Panc1 (cell line): ENCODE data around the gene MED25. TPM values are rescaled to one million over a fixed set of nuclear protein-coding genes. Genes with fewer than 3 reads are reported as not detected.

ENCODE experiments used
- ATAC-seq: fragments of 200-7000 bp; cut with Tn5 transposase; 2 replicates; pipeline ENCODE4 v1.9.1; 2020; ENCODE audit warnings: mild to moderate bottlenecking, moderate library complexity
- BruUV-seq: library from RNA; stranded (reverse); fragments of 400-500 nt; replicated peaks from 2 replicates; lab custom pipeline; 2021; lab: Mats Ljungman, UMichigan
- CTCF ChIA-PET: fragments of 300-600 bp; sonication (Branson Sonifier 250); formaldehyde crosslinking; loops from one replicate; lab custom pipeline; 2022; ENCODE audit warnings: antibody characterized with exemption; lab: Charles Lee
- POLR2A ChIA-PET: fragments of 300-600 bp; sonication (Branson Sonifier 250); formaldehyde crosslinking; loops from one replicate; lab custom pipeline; 2022; ENCODE audit warnings: antibody characterized with exemption; lab: Charles Lee
- DNase-seq: peaks from one replicate; pipeline ENCODE4 v3.0.0-alpha.2; 2010; ENCODE audit warnings: low read depth, low spot score
- H3K27ac ChIP-seq: 2 replicates; pipeline ENCODE4 v1.5.1; 2011; ENCODE audit warnings: mild to moderate bottlenecking, low read length, inconsistent platforms
- H3K27me3 ChIP-seq: fragments of 200-500 bp; sonication (Bioruptor generic); 2 replicates; pipeline ENCODE4 v1.6.0; 2014; ENCODE audit warnings: low read length, inconsistent platforms; ENCODE audit not compliant: control insufficient read depth, insufficient read depth
- H3K36me3 ChIP-seq: fragments of 200-500 bp; sonication (Bioruptor generic); 2 replicates; pipeline ENCODE4 v1.5.1; 2014; ENCODE audit warnings: inconsistent platforms, mild to moderate bottlenecking, low read length, moderate library complexity; ENCODE audit not compliant: control insufficient read depth, insufficient read depth
- H3K4me1 ChIP-seq: 2 replicates; pipeline ENCODE4 v1.5.1; 2011; ENCODE audit warnings: inconsistent platforms, mild to moderate bottlenecking, low read length, moderate library complexity; ENCODE audit not compliant: control insufficient read depth, insufficient read depth
- H3K4me3 ChIP-seq, 2 experiments: 2 replicates each; pipeline ENCODE4 v1.5.1; 2011 to 2012; ENCODE audit warnings: low read depth in 2 of 2, low read length in 2 of 2, mild to moderate bottlenecking in 2 of 2, inconsistent platforms in 1 of 2, moderate library complexity in 1 of 2
- H3K9me3 ChIP-seq: fragments of 200-500 bp; sonication (Bioruptor generic); 2 replicates; pipeline ENCODE4 v1.5.1; 2014; ENCODE audit warnings: low read depth, mild to moderate bottlenecking, inconsistent platforms, low read length, moderate library complexity; ENCODE audit not compliant: control insufficient read depth, insufficient read depth
- POLR2AphosphoS5 ChIP-seq: IDR thresholded peaks from 2 replicates; pipeline ENCODE4 v1.6.1; 2012; ENCODE audit warnings: mild to moderate bottlenecking, low read depth, low read length, moderate library complexity
- TCF7L2 ChIP-seq: IDR thresholded peaks from 2 replicates; pipeline ENCODE4 v1.6.1; 2011; ENCODE audit warnings: mild to moderate bottlenecking, low read depth, low read length, inconsistent platforms
- in situ Hi-C: cut with HindIII; loops from 2 replicates; pipeline ENCODE4 v1.10.0; 2016; ENCODE audit warnings: low sequenced_read_pairs, low pct_unique_long_range_greater_than_20kb
- intact Hi-C: fragments of 100-400 bp; cut with micrococcal nuclease; formaldehyde crosslinking; loops from one replicate; pipeline ENCODE4 v1.10.0; 2022; ENCODE audit not compliant: unreplicated experiment
- total RNA-seq: library from RNA; stranded (reverse); gene quantifications from one replicate; pipeline ENCODE4 v1.2.1, GENCODE V29; 2021; ENCODE audit not compliant: unreplicated experiment
- TF ChIP-seq, protein P1 (sequence below): fragments of 450-650 bp; IDR thresholded peaks from 2 replicates; pipeline ENCODE4 v1.5.1; 2017; ENCODE audit warnings: mild to moderate bottlenecking
- TF ChIP-seq, protein P2 (sequence below), 2 experiments: IDR thresholded peaks; 2 replicates each; pipeline ENCODE4 v1.6.1; 2011 to 2012; ENCODE audit warnings: low read depth in 2 of 2, control low read depth in 1 of 2, low read length in 1 of 2, mild to moderate bottlenecking in 1 of 2, moderate library complexity in 1 of 2; ENCODE audit not compliant: insufficient read depth in 1 of 2

MED25 gene
- total RNA-seq, 1 experiment from 2014 or later, result 52.4 TPM

DNA sequence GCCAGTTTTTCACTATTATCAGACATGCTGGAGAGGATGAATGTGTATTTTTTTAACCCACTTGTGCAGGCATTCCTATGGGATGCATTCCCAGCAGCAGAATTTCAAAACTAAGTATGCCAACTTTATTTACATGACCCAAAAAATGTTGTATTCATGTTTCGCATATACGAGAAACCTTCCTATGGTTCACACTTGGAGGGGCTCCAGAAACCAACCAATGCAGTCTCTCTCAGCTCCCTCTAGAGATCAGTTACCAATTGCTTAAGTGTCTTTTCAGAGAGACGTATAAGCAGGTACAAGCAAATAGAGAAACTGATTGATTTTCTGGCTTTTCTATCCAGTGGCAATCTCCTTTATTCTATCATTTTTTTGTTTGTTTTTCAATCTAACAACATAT is 27.3 kb downstream of the MED25 start:
- DNase-seq (no peak), ATAC-seq (no peak)
- POLR2A ChIA-PET, result interaction anchor here (0.6 kb wide), 1 partner anchor 27 kb away, joined by 5 read pairs; no protein-coding TSS in a partner anchor
- TF ChIP-seq, protein P1, sequence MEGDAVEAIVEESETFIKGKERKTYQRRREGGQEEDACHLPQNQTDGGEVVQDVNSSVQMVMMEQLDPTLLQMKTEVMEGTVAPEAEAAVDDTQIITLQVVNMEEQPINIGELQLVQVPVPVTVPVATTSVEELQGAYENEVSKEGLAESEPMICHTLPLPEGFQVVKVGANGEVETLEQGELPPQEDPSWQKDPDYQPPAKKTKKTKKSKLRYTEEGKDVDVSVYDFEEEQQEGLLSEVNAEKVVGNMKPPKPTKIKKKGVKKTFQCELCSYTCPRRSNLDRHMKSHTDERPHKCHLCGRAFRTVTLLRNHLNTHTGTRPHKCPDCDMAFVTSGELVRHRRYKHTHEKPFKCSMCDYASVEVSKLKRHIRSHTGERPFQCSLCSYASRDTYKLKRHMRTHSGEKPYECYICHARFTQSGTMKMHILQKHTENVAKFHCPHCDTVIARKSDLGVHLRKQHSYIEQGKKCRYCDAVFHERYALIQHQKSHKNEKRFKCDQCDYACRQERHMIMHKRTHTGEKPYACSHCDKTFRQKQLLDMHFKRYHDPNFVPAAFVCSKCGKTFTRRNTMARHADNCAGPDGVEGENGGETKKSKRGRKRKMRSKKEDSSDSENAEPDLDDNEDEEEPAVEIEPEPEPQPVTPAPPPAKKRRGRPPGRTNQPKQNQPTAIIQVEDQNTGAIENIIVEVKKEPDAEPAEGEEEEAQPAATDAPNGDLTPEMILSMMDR, result no peak
- TF ChIP-seq POLR2AphosphoS5 (no peak), TCF7L2 (no peak)
- TF ChIP-seq, protein P2, sequence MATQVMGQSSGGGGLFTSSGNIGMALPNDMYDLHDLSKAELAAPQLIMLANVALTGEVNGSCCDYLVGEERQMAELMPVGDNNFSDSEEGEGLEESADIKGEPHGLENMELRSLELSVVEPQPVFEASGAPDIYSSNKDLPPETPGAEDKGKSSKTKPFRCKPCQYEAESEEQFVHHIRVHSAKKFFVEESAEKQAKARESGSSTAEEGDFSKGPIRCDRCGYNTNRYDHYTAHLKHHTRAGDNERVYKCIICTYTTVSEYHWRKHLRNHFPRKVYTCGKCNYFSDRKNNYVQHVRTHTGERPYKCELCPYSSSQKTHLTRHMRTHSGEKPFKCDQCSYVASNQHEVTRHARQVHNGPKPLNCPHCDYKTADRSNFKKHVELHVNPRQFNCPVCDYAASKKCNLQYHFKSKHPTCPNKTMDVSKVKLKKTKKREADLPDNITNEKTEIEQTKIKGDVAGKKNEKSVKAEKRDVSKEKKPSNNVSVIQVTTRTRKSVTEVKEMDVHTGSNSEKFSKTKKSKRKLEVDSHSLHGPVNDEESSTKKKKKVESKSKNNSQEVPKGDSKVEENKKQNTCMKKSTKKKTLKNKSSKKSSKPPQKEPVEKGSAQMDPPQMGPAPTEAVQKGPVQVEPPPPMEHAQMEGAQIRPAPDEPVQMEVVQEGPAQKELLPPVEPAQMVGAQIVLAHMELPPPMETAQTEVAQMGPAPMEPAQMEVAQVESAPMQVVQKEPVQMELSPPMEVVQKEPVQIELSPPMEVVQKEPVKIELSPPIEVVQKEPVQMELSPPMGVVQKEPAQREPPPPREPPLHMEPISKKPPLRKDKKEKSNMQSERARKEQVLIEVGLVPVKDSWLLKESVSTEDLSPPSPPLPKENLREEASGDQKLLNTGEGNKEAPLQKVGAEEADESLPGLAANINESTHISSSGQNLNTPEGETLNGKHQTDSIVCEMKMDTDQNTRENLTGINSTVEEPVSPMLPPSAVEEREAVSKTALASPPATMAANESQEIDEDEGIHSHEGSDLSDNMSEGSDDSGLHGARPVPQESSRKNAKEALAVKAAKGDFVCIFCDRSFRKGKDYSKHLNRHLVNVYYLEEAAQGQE (IDR thresholded peaks at IDR 0.05; ENCODE audit: insufficient read depth in 1 of 2, low read depth in 2 of 2, low read length in 1 of 2), result no peak
- intact Hi-C loops, result no loop called here
- CTCF ChIA-PET, result no interaction called here
- H3K36me3 ChIP-seq, result no peaks in the 10 kb centered on the region
- H3K27ac ChIP-seq, result no peak overlapping the region
- BruUV-seq, result no TSS peak
- H3K27me3 ChIP-seq, result no peaks in the 10 kb centered on the region
- no peaks in the 10 kb centered on the region; the same call in 1 of the 2 replicates for H3K4me1 ChIP-seq
- H3K4me3 ChIP-seq, result no peak overlapping the region
- no peaks in the 10 kb centered on the region for H3K9me3 ChIP-seq
- in situ Hi-C loops, result no loop called here

DNA sequence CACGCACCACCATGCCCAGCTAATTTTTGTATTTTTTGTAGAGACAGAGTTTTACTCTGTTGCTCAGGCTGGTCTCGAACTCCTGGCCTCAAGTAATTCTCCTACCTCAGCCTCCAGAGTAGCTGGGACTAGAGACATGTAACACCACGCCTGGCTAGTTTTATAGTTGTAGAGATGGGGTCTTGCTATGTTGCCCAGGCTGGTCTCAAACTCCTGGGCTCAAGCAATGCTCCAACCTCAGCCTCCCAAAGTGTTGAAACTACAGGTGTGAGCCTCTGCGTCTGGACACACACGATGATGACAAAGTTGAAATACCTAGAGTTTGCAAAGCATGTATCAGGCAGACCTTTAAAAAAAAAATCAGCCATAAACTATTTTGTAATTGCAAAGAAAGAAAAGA is 28.3 kb downstream of the MED25 start:
- in situ Hi-C loops (no loop called here), intact Hi-C loops (no loop called here)
- Histone ChIP-seq H3K4me3 (no peak overlapping the region), H3K27me3 (no peaks in the 10 kb centered on the region), H3K4me1 (no peaks in the 10 kb centered on the region; the same call in 1 of the 2 replicates), H3K27ac (no peak overlapping the region), H3K9me3 (no peaks in the 10 kb centered on the region), H3K36me3 (no peaks in the 10 kb centered on the region)
- TF ChIP-seq, protein P1, result no peak
- no peak for TF ChIP-seq TCF7L2
- no peak for TF ChIP-seq POLR2AphosphoS5
- no peak for ATAC-seq
- no peak for DNase-seq
- BruUV-seq, result no TSS peak
- ChIA-PET CTCF (no interaction called here), POLR2A (no interaction called here)
